ENCODE data around the gene CIBAR2.

Gene CIBAR2

GRCh38 chr16:85144026-85144915, 32.0 kb upstream of the CIBAR2 start:
- DNase-seq = no peak

- DNase-seq = no peak
Observed at GRCh38 chr16:85142771-85143211, 30.5 kb upstream of the CIBAR2 start.

- no peak for DNase-seq
Observed at GRCh38 chr16:85142129-85142513, 29.8 kb upstream of the CIBAR2 start.

- no peak for DNase-seq
Observed at GRCh38 chr16:85141491-85142128, 29.3 kb upstream of the CIBAR2 start.

- DNase-seq = no peak
Observed at GRCh38 chr16:85140455-85141012, 28.3 kb upstream of the CIBAR2 start.

- no peak for DNase-seq
Observed at GRCh38 chr16:85139881-85140339, 27.6 kb upstream of the CIBAR2 start.

GRCh38 chr16:85138825-85139627, 26.8 kb upstream of the CIBAR2 start:
- no peak for DNase-seq

- no peak for DNase-seq
Observed at GRCh38 chr16:85138073-85138824, 26.0 kb upstream of the CIBAR2 start.

- DNase-seq = no peak
Observed at GRCh38 chr16:85137323-85138072, 25.2 kb upstream of the CIBAR2 start.

GRCh38 chr16:85136702-85137322, 24.5 kb upstream of the CIBAR2 start:
- DNase-seq = no peak

GRCh38 chr16:85136213-85136701, 24.0 kb upstream of the CIBAR2 start:
- DNase-seq = no peak

GRCh38 chr16:85134789-85135142, 22.5 kb upstream of the CIBAR2 start:
- no peak for DNase-seq

- DNase-seq = no peak
Observed at GRCh38 chr16:85134076-85134788, 22.0 kb upstream of the CIBAR2 start.

GRCh38 chr16:85133290-85133599, 21.0 kb upstream of the CIBAR2 start:
- no peak for DNase-seq

GRCh38 chr16:85132456-85133289, 20.4 kb upstream of the CIBAR2 start:
- DNase-seq = no peak

- no peak for DNase-seq
Observed at GRCh38 chr16:85130705-85131028, 18.4 kb upstream of the CIBAR2 start.

GRCh38 chr16:85129876-85130704, 17.8 kb upstream of the CIBAR2 start:
- DNase-seq = no peak

GRCh38 chr16:85128079-85128837, 16.0 kb upstream of the CIBAR2 start:
- DNase-seq = no peak
